CD4-positive, alpha-beta T cell treated with Interleukin-4 for 1 hour (primary cell): ENCODE measurements around the gene NUP93.
"Not testable (repeated sequence)": the region's sequence is repeated elsewhere in the genome, so short reads cannot be mapped to it uniquely, and the experiment has no call there.

Source experiments
- DNase-seq, 2 donors: peaks; one replicate each; pipeline ENCODE4 v3.0.0-alpha.2; 2020 to 2022

Gene NUP93

GRCh38 chr16:56876048-56876447 lies 146.1 kb downstream of the NUP93 start:
- DNase-seq = no peak

- DNase-seq = no peak
Observed at GRCh38 chr16:56877486-56878182, 147.7 kb downstream of the NUP93 start.

DNA sequence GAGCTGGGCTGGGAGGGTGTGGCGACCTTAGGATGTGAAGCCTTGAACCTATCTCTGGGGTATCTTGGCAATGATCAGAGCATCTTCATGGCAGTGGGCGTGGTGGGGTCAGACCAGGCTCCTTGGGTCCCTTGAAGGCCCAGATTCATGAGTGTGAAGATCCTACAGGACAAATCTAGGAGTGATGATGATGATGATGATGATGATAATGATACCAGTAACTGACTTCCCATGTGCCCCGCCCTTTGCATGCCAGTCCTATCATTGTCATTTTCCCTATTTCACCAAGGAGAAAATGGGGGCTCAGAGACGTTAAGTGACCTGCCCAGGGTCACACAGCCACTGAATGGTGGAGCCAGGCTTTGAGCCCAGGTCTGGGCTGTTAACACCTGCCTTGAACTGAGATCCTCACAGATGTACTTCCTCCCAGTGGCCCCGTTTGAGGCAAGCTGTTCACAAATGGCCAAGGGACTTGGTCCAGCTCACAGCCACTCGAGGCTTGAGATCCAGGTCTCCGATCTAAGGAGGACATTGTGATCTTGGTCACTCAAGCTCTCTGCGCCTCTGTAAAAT lies 148.4 kb downstream of the NUP93 start:
- no peak for DNase-seq

- DNase-seq = no peak
Observed at GRCh38 chr16:56879276-56879675, 149.3 kb downstream of the NUP93 start.

- no peak for DNase-seq
Observed at GRCh38 chr16:56880176-56880575, 150.2 kb downstream of the NUP93 start.

GRCh38 chr16:56880685-56881084 lies 150.8 kb downstream of the NUP93 start:
- no peak for DNase-seq

- DNase-seq = no peak
Observed at GRCh38 chr16:56882077-56882800, 152.3 kb downstream of the NUP93 start.

GRCh38 chr16:56883586-56883985 lies 153.7 kb downstream of the NUP93 start:
- DNase-seq = no peak

GRCh38 chr16:56884026-56884582 lies 154.2 kb downstream of the NUP93 start:
- no peak for DNase-seq

DNA sequence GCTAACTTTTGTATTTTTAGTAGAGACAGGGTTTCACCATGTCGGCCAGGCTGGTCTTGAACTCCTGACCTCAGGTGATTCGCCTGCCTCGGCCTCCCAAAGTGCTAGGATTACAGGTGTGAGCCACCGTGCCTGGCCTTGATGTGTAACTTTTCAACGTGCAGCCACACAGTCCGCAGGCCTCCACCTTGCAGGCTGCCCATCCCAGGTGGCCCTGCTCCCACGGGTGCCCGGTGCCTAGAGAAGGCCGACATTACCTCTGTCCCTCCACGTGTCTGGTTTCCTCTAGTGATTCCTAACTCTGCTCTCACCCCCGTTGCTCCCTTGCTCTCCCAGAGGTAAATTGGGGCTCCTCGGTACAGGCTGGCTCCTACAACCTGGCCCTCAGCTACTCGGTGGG lies 155.0 kb downstream of the NUP93 start:
- DNase-seq = not testable (repeated sequence)

DNA sequence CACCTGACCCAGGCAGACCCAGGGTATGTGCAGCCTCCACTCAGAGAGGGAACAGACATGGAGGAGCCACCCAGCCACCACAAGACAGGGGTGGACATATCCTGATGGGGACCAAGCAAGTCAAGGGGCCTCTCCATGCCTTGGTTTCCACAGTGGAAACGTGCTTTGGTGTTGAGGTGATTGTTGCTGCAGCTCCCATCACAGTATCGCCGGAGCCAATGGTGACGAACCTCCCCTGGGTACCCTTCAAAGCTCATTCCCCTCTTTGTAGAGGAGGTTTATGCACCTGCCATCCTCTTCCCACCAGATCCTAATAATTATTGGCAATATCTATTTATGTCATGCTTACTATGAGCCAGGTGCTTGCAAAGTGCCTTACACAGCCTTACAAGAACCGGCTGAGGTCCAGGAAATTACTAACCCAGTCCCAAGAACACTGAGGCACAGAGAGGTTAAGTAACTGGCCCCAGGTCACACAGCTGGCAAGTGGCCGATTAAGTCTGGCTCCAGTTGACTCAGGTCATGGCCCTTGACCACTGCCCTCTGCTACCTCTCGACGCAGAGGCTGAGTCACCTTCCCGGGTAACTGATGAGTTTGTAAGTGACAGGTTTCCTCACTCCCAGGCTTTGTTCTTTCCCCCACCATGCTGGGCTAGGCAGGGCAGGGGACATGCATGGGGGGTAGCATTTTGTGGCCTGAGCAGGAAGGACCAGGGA lies 155.7 kb downstream of the NUP93 start:
- no peak for DNase-seq

DNA sequence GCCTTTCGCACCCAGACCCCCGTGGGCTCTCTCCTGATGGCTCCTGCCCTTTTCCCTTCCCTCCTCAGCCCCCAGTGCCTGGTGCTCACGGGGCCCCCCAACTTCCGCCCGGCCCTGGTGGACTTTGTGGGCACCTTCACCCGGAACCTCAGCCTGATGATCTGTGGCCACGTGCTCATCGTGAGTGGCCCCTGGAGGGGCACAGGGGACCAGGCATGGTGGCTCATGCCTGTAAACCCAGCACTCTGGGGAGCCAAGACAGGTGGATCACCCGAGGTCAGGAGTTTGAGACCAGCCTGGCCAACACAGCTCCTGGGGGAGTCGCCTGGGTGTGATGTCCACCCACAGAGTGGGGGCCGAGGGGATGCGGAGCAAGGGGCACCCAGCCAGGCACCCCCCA lies 156.4 kb downstream of the NUP93 start:
- DNase-seq = no peak

DNA sequence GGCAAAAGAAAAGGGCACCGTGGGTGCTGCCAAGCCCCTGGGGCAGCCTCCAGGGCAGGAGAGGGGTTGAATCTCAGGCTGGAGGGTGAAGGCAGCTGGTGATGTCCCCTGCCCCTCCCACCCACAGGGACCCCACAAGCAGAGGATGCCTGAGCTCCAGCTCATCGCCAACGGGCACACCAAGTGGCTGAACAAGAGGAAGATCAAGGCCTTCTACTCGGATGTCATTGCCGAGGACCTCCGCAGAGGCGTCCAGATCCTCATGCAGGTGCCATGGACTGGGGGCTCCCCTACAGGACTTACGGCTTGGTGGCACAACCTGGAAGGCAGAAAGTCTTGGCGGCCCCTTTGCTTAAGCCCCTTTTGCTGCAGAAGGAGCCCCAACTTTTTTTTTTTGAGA lies 156.9 kb downstream of the NUP93 start:
- no peak for DNase-seq

DNA sequence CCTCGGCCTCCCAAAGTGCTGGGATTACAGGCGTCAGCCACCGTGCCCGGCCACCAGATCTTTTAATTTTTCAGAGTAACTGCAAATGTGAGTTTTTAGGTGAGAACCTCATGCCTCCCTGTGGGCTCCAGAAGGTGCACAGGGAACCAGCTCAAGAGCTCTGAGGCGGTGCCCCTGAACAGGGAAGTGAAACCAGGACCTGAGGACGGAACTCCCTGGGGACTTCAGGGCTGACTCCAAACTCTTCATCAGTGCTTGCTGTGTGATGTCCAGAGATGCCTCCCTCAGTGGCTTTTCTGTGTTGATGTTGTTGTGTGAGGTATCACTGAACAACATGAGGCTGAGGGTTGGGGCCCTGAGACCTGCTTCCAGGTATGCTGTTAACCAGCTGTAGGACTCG lies 158.9 kb downstream of the NUP93 start:
- peak in 1 of 2 donors; percentile 70 for DNase-seq

GRCh38 chr16:56889206-56889605 lies 159.3 kb downstream of the NUP93 start:
- DNase-seq = no peak

GRCh38 chr16:56891685-56892084 lies 161.8 kb downstream of the NUP93 start:
- no peak for DNase-seq

DNA sequence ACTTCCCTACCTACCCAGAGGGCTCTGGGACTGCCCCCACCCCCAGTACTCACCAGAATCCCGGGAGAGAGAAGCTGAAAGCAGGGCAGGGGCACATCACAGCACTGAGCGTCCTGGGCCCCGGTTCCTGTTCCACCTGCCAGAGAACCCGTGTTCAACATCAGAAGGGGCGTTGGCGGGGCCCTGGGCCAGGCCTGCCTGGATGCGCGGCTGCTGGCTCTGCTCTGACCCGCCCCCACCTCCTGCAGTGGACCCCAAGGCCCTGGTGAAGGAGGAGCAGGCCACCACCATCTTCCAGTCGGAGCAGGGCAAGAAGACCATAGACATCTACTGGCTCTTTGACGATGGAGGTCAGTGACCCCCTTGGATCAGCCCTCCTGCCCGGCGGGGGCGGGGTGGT lies 162.8 kb downstream of the NUP93 start:
- no peak for DNase-seq

- no peak for DNase-seq
Observed at GRCh38 chr16:56894331-56894917, 164.5 kb downstream of the NUP93 start.

- DNase-seq = no peak
Observed at GRCh38 chr16:56895813-56896212, 165.9 kb downstream of the NUP93 start.

DNA sequence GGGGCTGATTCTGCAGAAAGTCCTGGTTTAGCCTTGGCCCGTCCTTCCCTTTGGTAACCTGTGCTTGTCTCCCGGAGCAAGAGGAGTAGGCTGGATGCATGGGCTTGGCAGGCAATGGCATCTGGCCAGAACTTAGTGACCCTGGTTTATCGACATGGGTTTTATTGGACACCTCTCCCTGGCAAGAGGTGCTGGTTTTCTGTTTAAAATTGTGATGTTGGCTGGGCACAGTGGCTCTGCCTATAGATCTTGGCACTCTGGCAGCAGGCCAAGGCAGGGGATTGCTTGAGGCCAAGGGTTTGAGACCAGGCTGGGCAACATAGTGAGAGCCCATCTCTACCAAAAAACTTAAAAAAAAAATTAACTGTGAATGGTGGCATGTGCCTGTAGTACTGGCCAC lies 166.3 kb downstream of the NUP93 start:
- no peak for DNase-seq

- DNase-seq = no peak
Observed at GRCh38 chr16:56897026-56897799, 167.3 kb downstream of the NUP93 start.

- peak in 1 of 2 donors; percentile 22 for DNase-seq
Observed at GRCh38 chr16:56898847-56899246, 168.9 kb downstream of the NUP93 start.
